ENCODE measurements around the gene ECSIT. TPM values are rescaled to one million over a fixed set of nuclear protein-coding genes. Genes with fewer than 3 reads are reported as not detected.
"Not testable (repeated sequence)": the region's sequence is repeated elsewhere in the genome, so short reads cannot be mapped to it uniquely, and the experiment has no call there.

The ECSIT gene, protein sequence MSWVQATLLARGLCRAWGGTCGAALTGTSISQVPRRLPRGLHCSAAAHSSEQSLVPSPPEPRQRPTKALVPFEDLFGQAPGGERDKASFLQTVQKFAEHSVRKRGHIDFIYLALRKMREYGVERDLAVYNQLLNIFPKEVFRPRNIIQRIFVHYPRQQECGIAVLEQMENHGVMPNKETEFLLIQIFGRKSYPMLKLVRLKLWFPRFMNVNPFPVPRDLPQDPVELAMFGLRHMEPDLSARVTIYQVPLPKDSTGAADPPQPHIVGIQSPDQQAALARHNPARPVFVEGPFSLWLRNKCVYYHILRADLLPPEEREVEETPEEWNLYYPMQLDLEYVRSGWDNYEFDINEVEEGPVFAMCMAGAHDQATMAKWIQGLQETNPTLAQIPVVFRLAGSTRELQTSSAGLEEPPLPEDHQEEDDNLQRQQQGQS
- 10 to 100 TPM; 33.0 to 36.2 TPM for total RNA-seq

DNA sequence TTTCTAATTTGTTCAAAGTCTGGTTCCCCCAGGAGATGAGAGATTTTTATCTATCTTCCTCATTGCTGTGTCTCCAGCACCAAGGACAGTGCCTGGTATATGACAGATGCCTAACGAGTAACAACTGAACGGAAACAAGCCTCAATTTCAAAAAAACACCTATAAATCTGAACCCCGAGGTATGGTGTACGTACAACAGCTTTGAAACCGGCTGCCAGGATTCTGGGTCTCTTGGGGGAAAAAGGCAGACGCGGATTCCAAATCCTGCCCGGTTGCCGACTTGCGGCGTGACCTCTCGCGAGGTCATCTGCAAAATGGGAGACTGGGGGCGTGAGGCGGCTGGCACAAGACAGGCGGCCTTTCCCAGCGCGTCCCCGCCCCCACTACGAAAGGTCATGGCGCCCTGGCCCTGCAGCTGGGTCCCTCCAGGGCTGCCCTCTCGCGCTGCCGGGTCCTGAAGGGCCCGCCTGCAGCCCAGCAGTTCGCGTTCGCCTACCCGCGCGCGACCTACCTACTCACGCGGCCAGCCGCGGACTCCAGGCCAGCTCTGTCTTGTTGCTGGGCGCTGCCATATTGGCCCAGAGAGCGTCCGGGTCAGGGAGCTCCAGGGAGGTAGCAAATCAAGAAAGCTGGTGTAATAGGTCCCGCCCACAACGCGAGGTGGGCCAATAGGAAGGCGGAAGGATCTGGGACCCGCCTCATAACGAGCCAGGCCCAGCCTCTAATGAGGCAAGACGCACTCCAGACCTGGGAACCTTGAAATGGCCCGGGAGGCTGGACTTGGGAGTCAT is at the start of gene ECSIT:
Gene ECSIT, minus strand, starts transcription at position 584 of the 791 bp plus-strand sequence. CDS start 9,964 bp downstream, outside the sequence.
- H3K36me3 Mint-ChIP-seq: peaks cover 5% of the 10 kb centered on the region
- ATAC-seq: peak; percentile 99
- no peaks in the 10 kb centered on the region for H3K27me3 Mint-ChIP-seq
- H3K9me3 Mint-ChIP-seq (ENCODE audit: low read depth): no peaks in the 10 kb centered on the region
- CTCF ChIA-PET: interaction anchor here (0.8 to 1.5 kb wide), 7 partner anchors 10 to 148 kb away, joined by 3 to 7 read pairs (median 5); no protein-coding TSS in a partner anchor
- H3K27ac Mint-ChIP-seq: peak within 1 kb of the TSS; percentile 86
- DNase-seq: peak; percentile 97
- peak within 1 kb of the TSS; percentile 92 for H3K4me3 Mint-ChIP-seq
- peaks cover 25% of the 10 kb centered on the region for H3K4me1 Mint-ChIP-seq

DNA sequence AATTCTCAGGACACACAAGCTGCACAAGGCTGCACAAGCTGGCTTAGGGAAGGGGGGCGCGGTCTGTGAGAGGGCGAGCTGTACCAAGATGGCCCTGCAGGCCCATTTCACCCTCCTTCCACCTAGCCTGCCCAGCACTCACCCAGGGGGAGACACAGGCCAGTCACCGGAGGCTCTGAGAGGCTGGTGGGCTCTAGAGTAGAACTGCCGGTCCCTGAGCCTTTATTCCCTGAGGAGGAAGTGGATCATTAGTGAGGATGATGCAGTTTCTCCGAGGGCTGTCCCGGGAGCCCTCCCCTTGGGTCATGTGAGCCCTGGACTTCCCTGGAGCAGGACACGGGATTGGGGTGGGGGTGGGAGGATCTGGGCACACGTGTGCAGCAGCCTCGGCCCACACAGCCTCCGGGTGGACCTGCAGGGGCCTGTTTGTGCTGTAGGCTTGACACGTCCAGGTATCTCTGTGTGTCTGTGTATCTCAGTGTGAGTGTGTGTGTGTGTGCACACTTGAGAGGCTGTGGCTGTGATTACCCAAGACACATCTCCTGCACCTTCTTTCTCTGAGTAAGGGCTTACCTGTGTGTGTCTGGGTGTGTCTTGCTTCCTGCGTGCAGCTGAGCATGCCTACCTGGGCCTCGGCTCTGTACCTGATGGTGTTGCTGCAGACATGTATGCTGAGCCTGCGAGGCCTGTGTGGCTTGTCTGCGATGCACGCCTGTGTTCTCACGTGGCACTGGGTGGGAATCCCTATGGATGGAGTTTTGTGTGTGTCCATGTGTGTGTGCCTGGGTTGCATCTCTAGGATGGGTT is 48.7 kb upstream of the ECSIT start, which contains the start of gene ACP5:
Gene ACP5, minus strand, starts transcription at position 195 of the 807 bp plus-strand sequence. CDS start 328 bp downstream, outside the sequence.
- DNase-seq: no peak
- no peaks in the 10 kb centered on the region for H3K27me3 Mint-ChIP-seq
- peak within 1 kb of the TSS; percentile 72 for H3K4me3 Mint-ChIP-seq
- no peaks in the 10 kb centered on the region for H3K9me3 Mint-ChIP-seq (ENCODE audit: low read depth)
- peaks cover 1% of the 10 kb centered on the region for H3K36me3 Mint-ChIP-seq
- no peak for ATAC-seq
- CTCF ChIA-PET: interaction anchor here (1.1 to 21.9 kb wide), 3 partner anchors 9 to 18 kb away, joined by 4 to 233 read pairs (median 15); partner anchors contain the start of gene ELOF1
- peak within 1 kb of the TSS; percentile 66 for H3K27ac Mint-ChIP-seq
- peaks cover 41% of the 10 kb centered on the region for H3K4me1 Mint-ChIP-seq

DNA sequence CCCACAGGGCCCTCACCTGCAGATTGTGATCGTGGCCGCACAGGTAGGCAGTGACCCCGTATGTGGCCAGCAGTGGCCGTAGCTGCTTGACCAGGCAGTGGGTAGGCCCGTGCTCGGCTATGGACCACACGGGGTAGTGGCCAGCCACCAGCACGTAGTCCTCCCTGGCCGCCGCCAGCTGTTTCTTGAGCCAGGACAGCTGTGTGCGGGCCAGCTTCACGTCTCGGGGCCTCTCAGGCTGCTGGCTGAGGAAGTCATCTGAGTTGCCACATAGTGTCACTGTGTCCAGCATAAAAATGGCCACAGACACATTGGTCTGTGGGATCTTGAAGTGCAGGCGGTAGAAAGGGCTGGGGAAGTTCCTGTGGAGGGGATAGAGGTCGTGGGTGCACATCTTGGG is 47.3 kb upstream of the ECSIT start:
- no peaks in the 10 kb centered on the region for H3K9me3 Mint-ChIP-seq (ENCODE audit: low read depth)
- H3K27me3 Mint-ChIP-seq: no peaks in the 10 kb centered on the region
- H3K4me3 Mint-ChIP-seq: no peak overlapping the region
- ATAC-seq (no peak), DNase-seq (no peak)
- CTCF ChIA-PET: interaction anchor here (0.5 to 21.9 kb wide), 6 partner anchors 10 to 490 kb away, joined by 3 to 233 read pairs (median 4); partner anchors contain the start of gene ELOF1
- H3K4me1 Mint-ChIP-seq: peaks cover 32% of the 10 kb centered on the region
- no peaks in the 10 kb centered on the region for H3K36me3 Mint-ChIP-seq
- no peak overlapping the region for H3K27ac Mint-ChIP-seq

DNA sequence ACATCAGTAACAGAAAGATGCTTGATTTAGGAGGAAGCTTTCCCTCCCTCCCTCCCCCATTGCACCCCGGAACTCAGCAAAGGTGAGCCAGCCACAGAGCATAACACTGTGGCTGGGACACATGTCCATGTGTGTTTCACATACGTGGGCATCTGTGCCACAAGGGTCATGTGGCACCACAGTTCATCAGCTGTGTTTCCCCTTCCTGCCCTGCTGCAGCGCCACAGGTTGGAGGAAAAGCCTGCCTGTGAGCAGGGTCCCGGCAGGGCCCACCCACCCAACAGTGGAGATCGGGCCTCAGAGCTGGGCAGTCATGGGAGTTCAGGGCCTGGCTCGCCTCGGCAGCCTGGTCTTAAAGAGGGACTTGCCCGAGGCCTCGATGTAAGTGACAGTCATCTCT is 45.8 kb upstream of the ECSIT start:
- CTCF ChIA-PET: interaction anchor here (0.8 to 21.9 kb wide), 4 partner anchors 8 to 15 kb away, joined by 3 to 233 read pairs (median 4); partner anchors contain the start of gene ELOF1
- DNase-seq (peak; percentile 65), ATAC-seq (peak; percentile 16)
- Mint-ChIP-seq H3K4me3 (no peak overlapping the region), H3K27me3 (no peaks in the 10 kb centered on the region), H3K9me3 (ENCODE audit: low read depth) (no peaks in the 10 kb centered on the region), H3K4me1 (peaks cover 26% of the 10 kb centered on the region), H3K36me3 (no peaks in the 10 kb centered on the region), H3K27ac (peak overlapping the region; percentile 24)

DNA sequence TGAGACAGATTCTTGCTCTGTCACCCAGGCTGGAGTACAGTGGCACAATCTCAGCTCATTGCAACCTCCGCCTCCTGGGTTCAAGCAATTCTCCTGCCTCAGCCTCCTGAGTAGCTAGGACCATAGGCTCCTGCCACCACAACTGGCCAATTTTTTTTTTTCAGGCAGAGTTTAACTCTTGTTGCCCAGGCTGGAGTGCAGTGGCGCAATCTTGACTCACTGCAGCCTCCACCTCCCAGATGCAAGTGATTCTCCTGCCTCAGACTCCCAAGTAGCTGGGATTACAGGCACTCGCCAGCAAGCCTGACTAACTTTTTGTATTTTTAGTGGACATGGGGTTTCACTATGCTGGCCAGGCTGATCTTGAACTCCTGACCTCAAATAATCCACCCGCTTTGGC is 44.8 kb upstream of the ECSIT start:
- H3K27me3 Mint-ChIP-seq; DNase-seq; ATAC-seq; H3K27ac Mint-ChIP-seq; H3K9me3 Mint-ChIP-seq (ENCODE audit: low read depth); H3K4me3 Mint-ChIP-seq; H3K36me3 Mint-ChIP-seq: not testable (repeated sequence)
- peaks cover 28% of the 10 kb centered on the region for H3K4me1 Mint-ChIP-seq
- CTCF ChIA-PET: interaction anchor here (0.8 to 21.9 kb wide), 3 partner anchors 9 to 15 kb away, joined by 3 to 233 read pairs (median 3); partner anchors contain the start of gene ELOF1

DNA sequence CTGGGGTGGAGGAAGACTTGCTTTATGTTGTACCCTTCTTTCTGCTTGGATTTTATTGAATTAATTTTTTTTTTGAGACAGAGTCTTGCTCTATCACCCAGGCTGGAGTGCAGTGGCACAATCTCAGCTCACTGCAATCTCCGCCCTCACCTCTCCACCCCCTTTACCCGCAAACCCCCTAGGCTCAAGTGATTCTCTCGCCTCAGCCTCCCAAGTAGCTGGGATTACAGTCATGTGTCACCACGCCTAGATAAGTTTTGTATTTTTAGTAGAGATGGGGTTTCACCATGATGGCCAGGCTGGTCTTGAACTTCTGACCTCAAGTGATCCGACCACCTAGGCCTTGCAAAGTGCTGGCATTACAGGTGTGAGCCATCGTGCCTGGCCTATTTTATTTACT is 44.4 kb upstream of the ECSIT start:
- not testable (repeated sequence) for H3K9me3 Mint-ChIP-seq (ENCODE audit: low read depth); H3K27ac Mint-ChIP-seq; ATAC-seq; DNase-seq; H3K36me3 Mint-ChIP-seq; H3K4me3 Mint-ChIP-seq; H3K27me3 Mint-ChIP-seq
- CTCF ChIA-PET: interaction anchor here (0.8 to 21.9 kb wide), 2 partner anchors 13 to 15 kb away, joined by 3 to 233 read pairs; partner anchors contain the start of gene ELOF1
- H3K4me1 Mint-ChIP-seq: peaks cover 30% of the 10 kb centered on the region

DNA sequence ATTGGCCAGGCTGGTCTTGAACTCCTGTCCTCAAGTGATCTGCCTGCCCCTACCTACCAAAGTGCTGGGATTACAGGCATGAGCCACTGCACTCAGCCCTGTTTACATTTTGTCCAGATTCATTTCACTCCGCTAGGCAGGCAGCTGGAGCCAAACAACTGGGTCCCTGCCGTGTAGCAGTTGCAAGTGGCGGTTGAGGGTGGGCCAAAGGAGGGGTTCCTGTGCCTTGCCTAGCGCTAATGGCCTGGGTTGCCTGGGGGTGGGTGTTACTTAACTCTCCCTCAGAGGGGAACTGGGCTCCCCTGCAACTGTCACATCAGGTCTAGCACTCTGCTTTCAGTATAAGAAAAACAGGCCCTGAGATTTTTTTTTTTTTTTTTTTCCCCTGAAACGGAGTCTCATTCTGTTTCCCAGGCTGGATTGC is 41.1 kb upstream of the ECSIT start:
- Mint-ChIP-seq H3K27me3 (no peaks in the 10 kb centered on the region), H3K9me3 (ENCODE audit: low read depth) (no peaks in the 10 kb centered on the region), H3K4me1 (peaks cover 30% of the 10 kb centered on the region), H3K36me3 (peaks cover 3% of the 10 kb centered on the region), H3K4me3 (no peak overlapping the region), H3K27ac (no peak overlapping the region)
- DNase-seq (no peak), ATAC-seq (no peak)
- CTCF ChIA-PET: interaction anchor here (0.7 to 3.2 kb wide), 3 partner anchors 8 to 16 kb away, joined by 3 to 15 read pairs (median 12); partner anchors contain the start of gene ACP5

DNA sequence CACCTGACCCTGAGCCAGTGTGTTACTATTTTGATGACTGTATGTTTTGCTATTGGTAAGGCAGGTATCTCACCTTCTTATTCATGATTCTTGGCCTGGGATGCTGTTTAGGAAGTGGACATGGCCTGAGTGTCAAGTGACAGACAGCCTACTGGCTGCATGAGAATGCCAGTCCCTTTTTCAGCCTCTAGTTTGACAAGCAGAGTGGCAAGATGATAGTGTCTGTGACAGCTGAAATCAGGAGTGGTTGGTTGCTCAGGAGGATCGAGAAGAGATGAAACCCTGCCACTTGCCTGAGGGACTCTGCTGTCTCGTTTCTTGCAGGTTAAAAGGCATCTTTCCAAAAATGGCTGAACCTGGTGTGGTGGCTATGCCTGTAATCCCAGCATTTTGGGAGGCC is 37.2 kb upstream of the ECSIT start:
- Mint-ChIP-seq H3K4me3 (no peak overlapping the region), H3K9me3 (ENCODE audit: low read depth) (no peaks in the 10 kb centered on the region), H3K36me3 (peaks cover 3% of the 10 kb centered on the region), H3K4me1 (peaks cover 32% of the 10 kb centered on the region), H3K27me3 (no peaks in the 10 kb centered on the region), H3K27ac (no peak overlapping the region)
- no peak for DNase-seq
- no peak for ATAC-seq
- CTCF ChIA-PET: interaction anchor here (0.6 to 0.9 kb wide), 2 partner anchors 9 to 16 kb away, joined by 4 to 5 read pairs; no protein-coding TSS in a partner anchor

DNA sequence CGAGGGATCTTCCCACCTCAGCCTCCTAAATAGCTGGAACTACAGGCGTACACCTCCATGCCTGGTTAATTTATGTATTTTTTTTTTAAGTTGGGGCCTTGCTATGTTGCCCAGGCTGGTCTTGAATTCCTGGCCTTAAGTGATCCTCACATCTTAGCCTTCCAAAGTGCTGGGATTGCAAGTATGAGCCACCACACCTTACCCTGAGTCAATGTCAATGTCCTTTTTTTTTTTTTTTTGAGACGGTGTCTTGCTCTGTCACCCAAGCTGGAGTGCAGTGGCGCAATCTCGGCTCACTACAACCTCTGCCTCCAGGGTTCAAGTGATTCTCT is 36.7 kb upstream of the ECSIT start:
- H3K36me3 Mint-ChIP-seq; H3K27ac Mint-ChIP-seq; H3K4me3 Mint-ChIP-seq; DNase-seq; H3K9me3 Mint-ChIP-seq (ENCODE audit: low read depth); H3K27me3 Mint-ChIP-seq; ATAC-seq: not testable (repeated sequence)
- CTCF ChIA-PET: interaction anchor here (0.9 kb wide), 1 partner anchor 9 kb away, joined by 5 read pairs; no protein-coding TSS in a partner anchor
- peaks cover 36% of the 10 kb centered on the region for H3K4me1 Mint-ChIP-seq

DNA sequence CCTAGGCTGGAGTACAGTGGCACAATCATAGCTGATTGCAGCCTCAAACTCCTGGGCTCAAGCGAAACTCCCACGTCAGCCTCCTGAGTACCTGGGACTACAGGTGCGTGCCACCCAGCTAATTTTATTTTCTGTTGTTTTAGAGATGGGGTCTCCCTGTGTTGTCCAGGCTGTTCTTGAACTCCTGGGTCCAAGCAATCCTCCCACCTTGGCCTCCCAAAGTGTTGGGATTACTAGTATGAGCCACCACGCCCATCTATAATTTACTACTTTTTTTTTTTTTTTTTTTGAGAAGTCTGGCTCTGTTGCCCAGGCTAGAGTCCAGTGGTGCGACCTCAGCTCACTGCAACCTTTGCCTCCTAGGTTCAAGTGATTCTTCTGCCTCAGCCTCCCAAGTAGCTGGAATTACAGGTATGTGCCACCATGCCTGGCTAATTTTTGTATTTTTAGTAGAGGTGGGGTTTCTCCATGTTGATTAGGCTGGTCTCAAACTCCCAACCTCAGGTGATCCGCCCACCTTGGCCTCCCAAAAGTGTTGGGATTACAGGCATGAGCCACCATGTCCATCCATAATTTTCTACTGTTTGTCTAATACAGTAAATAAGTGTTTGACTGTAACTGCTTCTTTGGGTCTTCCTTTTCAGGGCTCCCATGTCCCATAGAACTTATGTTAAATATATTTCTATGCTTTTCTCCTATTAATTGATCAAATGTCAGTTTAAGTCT is 35.3 kb upstream of the ECSIT start:
- not testable (repeated sequence) for DNase-seq; H3K27me3 Mint-ChIP-seq; H3K27ac Mint-ChIP-seq; H3K4me3 Mint-ChIP-seq; H3K36me3 Mint-ChIP-seq; ATAC-seq; H3K9me3 Mint-ChIP-seq (ENCODE audit: low read depth)
- peaks cover 41% of the 10 kb centered on the region for H3K4me1 Mint-ChIP-seq
- CTCF ChIA-PET: interaction anchor here (0.9 to 9.4 kb wide), 2 partner anchors 18 to 424 kb away, joined by 3 to 233 read pairs; partner anchors contain the start of gene ACP5

DNA sequence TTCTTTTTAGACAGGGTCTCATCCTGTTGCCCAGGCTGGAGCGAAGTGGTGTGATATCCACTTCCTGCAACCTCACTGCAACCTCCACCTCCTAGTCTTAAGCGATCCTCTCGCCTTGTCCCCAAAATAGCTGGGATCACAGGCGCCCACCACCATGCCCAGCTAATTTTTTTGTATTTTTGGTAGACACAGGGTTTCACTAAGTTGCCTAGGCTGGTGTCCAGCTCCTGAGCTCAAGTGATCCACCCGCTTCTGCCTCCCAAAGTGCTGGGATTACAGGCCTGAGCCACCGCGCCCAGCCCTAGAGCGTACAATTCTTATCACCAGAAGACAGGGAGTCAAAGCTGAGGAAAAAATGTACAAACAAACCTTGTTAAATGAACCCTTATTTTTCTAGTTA is 34.6 kb upstream of the ECSIT start:
- Mint-ChIP-seq H3K9me3 (ENCODE audit: low read depth) (no peaks in the 10 kb centered on the region), H3K4me3 (no peak overlapping the region), H3K36me3 (peaks cover 3% of the 10 kb centered on the region), H3K4me1 (peaks cover 37% of the 10 kb centered on the region), H3K27me3 (no peaks in the 10 kb centered on the region), H3K27ac (peak overlapping the region; percentile 2)
- CTCF ChIA-PET: interaction anchor here (0.8 to 9.4 kb wide), 4 partner anchors 9 to 425 kb away, joined by 3 to 233 read pairs (median 4); partner anchors contain the start of gene ACP5
- DNase-seq (no peak), ATAC-seq (no peak)
